MCF 10A (cell line): ENCODE measurements around the gene ALS2. TPM values are rescaled to one million over a fixed set of nuclear protein-coding genes. Genes with fewer than 3 reads are reported as not detected.
"Not testable (repeated sequence)": the region's sequence is repeated elsewhere in the genome, so short reads cannot be mapped to it uniquely, and the experiment has no call there.

Source experiments
- BruUV-seq: library from RNA; stranded (reverse); fragments of 400-500 nt; replicated peaks from 2 replicates; lab custom pipeline; 2021; lab: Mats Ljungman, UMichigan
- CTCF ChIA-PET: fragments of 300-600 bp; sonication (Branson Sonifier 250); formaldehyde crosslinking; extraction: SDS; loops from one replicate; lab custom pipeline; 2021; ENCODE audit warnings: antibody characterized with exemption, inconsistent platforms; lab: Yijun Ruan, JAX
- POLR2A ChIA-PET: fragments of 300-600, 350-650 bp; sonication (Branson Sonifier 250); formaldehyde crosslinking; extraction: SDS; loops from one replicate; lab custom pipeline; 2020; ENCODE audit warnings: antibody characterized with exemption, inconsistent platforms; lab: Yijun Ruan, JAX
- DNase-seq: peaks from one replicate; pipeline ENCODE4 v3.0.0-alpha.2; 2018; ENCODE audit not compliant: unreplicated experiment
- H3K27ac Mint-ChIP-seq: one replicate; pipeline ENCODE4 v1.8.0; 2022; ENCODE audit warnings: mild to moderate bottlenecking, low read depth, mixed read lengths; ENCODE audit not compliant: unreplicated experiment
- H3K27me3 Mint-ChIP-seq: one replicate; pipeline ENCODE4 v1.8.0; 2022; ENCODE audit warnings: mixed read lengths; ENCODE audit not compliant: insufficient read depth, unreplicated experiment
- H3K36me3 Mint-ChIP-seq: one replicate; pipeline ENCODE4 v1.8.0; 2022; ENCODE audit warnings: mild to moderate bottlenecking, moderate library complexity, mixed read lengths; ENCODE audit not compliant: insufficient read depth, unreplicated experiment
- H3K4me1 Mint-ChIP-seq: one replicate; pipeline ENCODE4 v1.8.0; 2022; ENCODE audit warnings: mixed read lengths; ENCODE audit not compliant: insufficient read depth, unreplicated experiment
- H3K4me3 Mint-ChIP-seq: one replicate; pipeline ENCODE4 v1.8.0; 2022; ENCODE audit warnings: mild to moderate bottlenecking, moderate library complexity, mixed read lengths; ENCODE audit not compliant: unreplicated experiment
- H3K9me3 Mint-ChIP-seq: one replicate; pipeline ENCODE4 v1.8.0; 2022; ENCODE audit warnings: mixed read lengths; ENCODE audit not compliant: unreplicated experiment
- intact Hi-C: fragments of 100-400 bp; cut with micrococcal nuclease; formaldehyde crosslinking; loops from 2 replicates; pipeline ENCODE4 v1.14.1; 2022
- total RNA-seq: library from RNA; stranded (reverse); gene quantifications from 2 replicates; pipeline ENCODE4 v1.2.3, GENCODE V29; 2022
- TF ChIP-seq, protein P1 (sequence below): fragments of 200-600 bp; IDR thresholded peaks from one replicate; pipeline ENCODE4 v1.8.0; 2022; ENCODE audit warnings: antibody characterized with exemption, mild to moderate bottlenecking; ENCODE audit not compliant: unreplicated experiment

The ALS2 gene
- total RNA-seq, 1 experiment from 2014 or later, result 14.6 TPM

DNA sequence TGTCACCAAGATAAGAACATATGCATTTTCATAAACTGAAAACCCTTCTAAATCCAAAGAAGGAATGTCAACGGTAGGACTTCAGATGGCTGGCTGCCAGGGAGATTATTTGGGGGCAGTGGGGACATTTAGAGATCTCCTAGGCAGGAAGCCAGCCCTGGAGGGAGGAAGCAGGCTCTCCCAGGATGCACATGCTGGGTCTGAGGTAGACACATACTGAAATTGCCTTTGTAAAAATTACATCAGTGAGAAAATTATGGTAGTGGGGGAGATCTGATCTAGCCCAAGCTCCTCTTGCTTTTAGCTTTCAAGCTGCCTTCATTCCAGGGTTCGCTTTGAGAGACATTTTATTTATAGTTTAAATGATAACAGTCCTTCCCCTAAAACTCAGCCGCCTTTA, 106.4 kb downstream of the ALS2 start:
- H3K9me3 Mint-ChIP-seq, result no peaks in the 10 kb centered on the region
- no peak overlapping the region for H3K4me3 Mint-ChIP-seq
- DNase-seq, result no peak
- POLR2A ChIA-PET, result no interaction called here
- H3K27me3 Mint-ChIP-seq, result no peaks in the 10 kb centered on the region
- CTCF ChIA-PET, result interaction anchor here (1.6 kb wide), 1 partner anchor 10 kb away, joined by 6 read pairs; no protein-coding TSS in a partner anchor
- no peak overlapping the region for H3K27ac Mint-ChIP-seq
- TF ChIP-seq, protein P1, sequence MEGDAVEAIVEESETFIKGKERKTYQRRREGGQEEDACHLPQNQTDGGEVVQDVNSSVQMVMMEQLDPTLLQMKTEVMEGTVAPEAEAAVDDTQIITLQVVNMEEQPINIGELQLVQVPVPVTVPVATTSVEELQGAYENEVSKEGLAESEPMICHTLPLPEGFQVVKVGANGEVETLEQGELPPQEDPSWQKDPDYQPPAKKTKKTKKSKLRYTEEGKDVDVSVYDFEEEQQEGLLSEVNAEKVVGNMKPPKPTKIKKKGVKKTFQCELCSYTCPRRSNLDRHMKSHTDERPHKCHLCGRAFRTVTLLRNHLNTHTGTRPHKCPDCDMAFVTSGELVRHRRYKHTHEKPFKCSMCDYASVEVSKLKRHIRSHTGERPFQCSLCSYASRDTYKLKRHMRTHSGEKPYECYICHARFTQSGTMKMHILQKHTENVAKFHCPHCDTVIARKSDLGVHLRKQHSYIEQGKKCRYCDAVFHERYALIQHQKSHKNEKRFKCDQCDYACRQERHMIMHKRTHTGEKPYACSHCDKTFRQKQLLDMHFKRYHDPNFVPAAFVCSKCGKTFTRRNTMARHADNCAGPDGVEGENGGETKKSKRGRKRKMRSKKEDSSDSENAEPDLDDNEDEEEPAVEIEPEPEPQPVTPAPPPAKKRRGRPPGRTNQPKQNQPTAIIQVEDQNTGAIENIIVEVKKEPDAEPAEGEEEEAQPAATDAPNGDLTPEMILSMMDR, result no peak
- H3K36me3 Mint-ChIP-seq, result no peaks in the 10 kb centered on the region
- intact Hi-C loops, result no loop called here
- no TSS peak for BruUV-seq
- no peaks in the 10 kb centered on the region for H3K4me1 Mint-ChIP-seq

DNA sequence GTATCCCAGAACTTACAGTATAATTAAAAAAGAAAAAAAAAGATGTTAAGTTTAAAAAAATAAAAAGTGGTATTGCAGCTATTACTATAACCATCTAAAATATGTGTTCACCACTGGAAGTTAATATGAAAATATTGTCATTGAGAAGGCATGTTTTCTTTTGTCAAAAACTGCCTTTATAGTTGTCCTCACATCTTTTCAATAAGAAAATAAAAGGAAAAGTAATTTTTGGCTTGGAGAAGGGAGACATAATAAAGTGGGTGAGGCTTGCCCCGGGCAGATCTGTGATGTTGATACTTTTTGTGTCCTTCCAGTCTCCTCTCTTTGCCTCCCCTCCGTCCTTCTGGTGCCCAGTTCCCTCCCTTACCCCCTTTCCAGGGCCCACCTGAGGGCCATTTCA, 107.2 kb downstream of the ALS2 start:
- BruUV-seq, result no TSS peak
- intact Hi-C loops, result no loop called here
- no peak for DNase-seq
- TF ChIP-seq, protein P1, result no peak
- ChIA-PET POLR2A (no interaction called here), CTCF (interaction anchor here (1.6 kb wide), 1 partner anchor 9 kb away, joined by 6 read pairs; no protein-coding TSS in a partner anchor)
- no peak overlapping the region for H3K4me3 Mint-ChIP-seq
- H3K27me3 Mint-ChIP-seq, result no peaks in the 10 kb centered on the region
- no peaks in the 10 kb centered on the region for H3K4me1 Mint-ChIP-seq
- no peaks in the 10 kb centered on the region for H3K36me3 Mint-ChIP-seq
- no peak overlapping the region for H3K27ac Mint-ChIP-seq
- no peaks in the 10 kb centered on the region for H3K9me3 Mint-ChIP-seq

DNA sequence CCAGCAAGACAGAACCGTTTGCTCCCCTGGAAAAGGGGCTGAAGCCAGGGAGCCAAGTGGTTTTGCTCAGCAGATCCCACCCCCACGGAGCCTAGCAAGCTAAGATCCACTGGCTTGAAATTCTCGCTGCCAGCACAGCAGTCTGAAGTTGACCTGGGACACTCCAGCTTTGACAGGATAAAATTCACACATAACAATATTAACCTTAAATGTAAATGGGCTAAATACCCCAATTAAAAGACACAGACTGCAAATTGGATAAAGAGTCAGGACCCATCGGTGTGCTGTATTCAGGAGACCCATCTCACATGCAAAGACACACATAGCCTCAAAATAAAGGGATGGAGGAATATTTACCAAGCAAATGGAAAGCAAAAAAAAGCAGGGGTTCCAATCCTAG, 109.5 kb downstream of the ALS2 start:
- intact Hi-C loops, result not testable (repeated sequence)

DNA sequence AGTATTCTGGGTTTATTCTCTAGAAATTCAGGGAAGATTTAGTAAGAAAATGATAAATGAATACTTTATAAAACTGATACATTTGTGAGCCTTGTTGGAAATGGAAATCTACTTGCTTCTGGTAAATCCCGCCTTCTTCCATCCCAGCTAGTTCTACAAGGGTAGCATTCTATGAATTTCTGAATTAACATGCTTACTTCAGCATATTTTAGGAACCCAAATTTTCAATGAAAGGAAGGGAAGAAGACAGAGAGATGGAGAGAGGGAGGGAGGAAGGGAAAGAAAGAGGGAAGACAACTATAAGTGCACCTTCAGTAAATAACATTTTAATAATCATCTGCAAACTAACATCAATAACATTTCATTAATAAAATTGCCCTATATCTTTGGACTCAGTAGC, 110.9 kb downstream of the ALS2 start:
- Mint-ChIP-seq H3K4me1 (no peaks in the 10 kb centered on the region), H3K36me3 (no peaks in the 10 kb centered on the region), H3K27ac (no peak overlapping the region), H3K9me3 (no peaks in the 10 kb centered on the region), H3K4me3 (no peak overlapping the region), H3K27me3 (no peaks in the 10 kb centered on the region)
- TF ChIP-seq, protein P1, result no peak
- no TSS peak for BruUV-seq
- CTCF ChIA-PET, result no interaction called here
- DNase-seq, result no peak
- POLR2A ChIA-PET, result no interaction called here
- intact Hi-C loops, result loop anchor here (5.0 kb wide), 1 partner anchor 507 kb away; no protein-coding TSS in a partner anchor

More for the DNA sequence above, 109.5 kb downstream of the ALS2 start:
- H3K27me3 Mint-ChIP-seq, H3K9me3 Mint-ChIP-seq, DNase-seq, H3K4me3 Mint-ChIP-seq, H3K36me3 Mint-ChIP-seq, BruUV-seq, H3K27ac Mint-ChIP-seq, H3K4me1 Mint-ChIP-seq: not testable (repeated sequence)
- ChIA-PET POLR2A (interaction anchor here (1.2 kb wide), 1 partner anchor 63 kb away, joined by 3 read pairs; no protein-coding TSS in a partner anchor), CTCF (interaction anchor here (0.6 kb wide), 1 partner anchor 17 kb away, joined by 3 read pairs; no protein-coding TSS in a partner anchor)
